HG03039 (cell line): ENCODE data around the gene B3GALT6.

ENCODE experiments used
- ATAC-seq: cut with Tn5 transposase; IDR thresholded peaks from one replicate; pipeline ENCODE4 v1.9.1; 2021; ENCODE audit warnings: mild to moderate bottlenecking, moderate library complexity; ENCODE audit not compliant: unreplicated experiment

Gene B3GALT6

GRCh38 chr1:1215881-1216605, 16.0 kb upstream of the B3GALT6 start:
- no peak for ATAC-seq

GRCh38 chr1:1216770-1217620, 15.0 kb upstream of the B3GALT6 start:
- no peak for ATAC-seq

GRCh38 chr1:1217621-1218523, 14.2 kb upstream of the B3GALT6 start:
- no peak for ATAC-seq

- ATAC-seq: no peak
Measured at GRCh38 chr1:1218524-1219200, 13.4 kb upstream of the B3GALT6 start.

- no peak for ATAC-seq
Measured at GRCh38 chr1:1219341-1219740, 12.7 kb upstream of the B3GALT6 start.

- ATAC-seq: no peak
Measured at GRCh38 chr1:1220197-1220596, 11.8 kb upstream of the B3GALT6 start.

GRCh38 chr1:1221887-1222574, 10.0 kb upstream of the B3GALT6 start:
- no peak for ATAC-seq

- no peak for ATAC-seq
Measured at GRCh38 chr1:1222575-1223225, 9.3 kb upstream of the B3GALT6 start.

- ATAC-seq: no peak
Measured at GRCh38 chr1:1223321-1223720, 8.7 kb upstream of the B3GALT6 start.

- no peak for ATAC-seq
Measured at GRCh38 chr1:1223891-1224290, 8.1 kb upstream of the B3GALT6 start.

GRCh38 chr1:1225238-1225845, 6.7 kb upstream of the B3GALT6 start:
- ATAC-seq: no peak

GRCh38 chr1:1225913-1226312, 6.1 kb upstream of the B3GALT6 start:
- ATAC-seq: no peak

GRCh38 chr1:1226566-1227362, 5.3 kb upstream of the B3GALT6 start:
- no peak for ATAC-seq

GRCh38 chr1:1227386-1227785, 4.7 kb upstream of the B3GALT6 start:
- ATAC-seq: no peak

- no peak for ATAC-seq
Measured at GRCh38 chr1:1228187-1228586, 3.9 kb upstream of the B3GALT6 start.

GRCh38 chr1:1228596-1229321, 3.3 kb upstream of the B3GALT6 start:
- ATAC-seq: no peak

- no peak for ATAC-seq
Measured at GRCh38 chr1:1229770-1230169, 2.3 kb upstream of the B3GALT6 start.
